ENCODE measurements around the gene XXYLT1. TPM values are rescaled to one million over a fixed set of nuclear protein-coding genes. Genes with fewer than 3 reads are reported as not detected.
A peak's percentile ranks its signal among the peaks of the same experiment; 100 is the strongest.

Gene XXYLT1
- total and polyA plus RNA-seq, 2 donors from 2014 or later = 5.7 to 10.7 TPM

GRCh38 chr3:195249858-195250464 lies 21.0 kb downstream of the XXYLT1 start:
- Histone ChIP-seq H3K4me3 (ENCODE audit: low read length in 3 of 3) (no peak overlapping the region), H3K36me3 (ENCODE audit: control insufficient read depth in 2 of 3, insufficient read depth in 3 of 3, low read length in 3 of 3) (no peaks in the 10 kb centered on the region), H3K9ac (ENCODE audit: low read length in 3 of 3) (no peak overlapping the region), H3K9me3 (ENCODE audit: control insufficient read depth in 2 of 3, insufficient read depth in 1 of 3, low read length in 3 of 3) (no peaks in the 10 kb centered on the region), H3K27ac (ENCODE audit: low read depth in 2 of 2, low read length in 2 of 2) (no peak overlapping the region), H3K4me1 (ENCODE audit: control insufficient read depth in 2 of 3, insufficient read depth in 2 of 3, low read depth in 1 of 3, low read length in 3 of 3) (no peaks in the 10 kb centered on the region), H3K27me3 (ENCODE audit: control insufficient read depth, insufficient read depth, low read length) (no peaks in the 10 kb centered on the region)
- TF ChIP-seq, protein P1, sequence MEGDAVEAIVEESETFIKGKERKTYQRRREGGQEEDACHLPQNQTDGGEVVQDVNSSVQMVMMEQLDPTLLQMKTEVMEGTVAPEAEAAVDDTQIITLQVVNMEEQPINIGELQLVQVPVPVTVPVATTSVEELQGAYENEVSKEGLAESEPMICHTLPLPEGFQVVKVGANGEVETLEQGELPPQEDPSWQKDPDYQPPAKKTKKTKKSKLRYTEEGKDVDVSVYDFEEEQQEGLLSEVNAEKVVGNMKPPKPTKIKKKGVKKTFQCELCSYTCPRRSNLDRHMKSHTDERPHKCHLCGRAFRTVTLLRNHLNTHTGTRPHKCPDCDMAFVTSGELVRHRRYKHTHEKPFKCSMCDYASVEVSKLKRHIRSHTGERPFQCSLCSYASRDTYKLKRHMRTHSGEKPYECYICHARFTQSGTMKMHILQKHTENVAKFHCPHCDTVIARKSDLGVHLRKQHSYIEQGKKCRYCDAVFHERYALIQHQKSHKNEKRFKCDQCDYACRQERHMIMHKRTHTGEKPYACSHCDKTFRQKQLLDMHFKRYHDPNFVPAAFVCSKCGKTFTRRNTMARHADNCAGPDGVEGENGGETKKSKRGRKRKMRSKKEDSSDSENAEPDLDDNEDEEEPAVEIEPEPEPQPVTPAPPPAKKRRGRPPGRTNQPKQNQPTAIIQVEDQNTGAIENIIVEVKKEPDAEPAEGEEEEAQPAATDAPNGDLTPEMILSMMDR (IDR thresholded peaks at IDR 0.05; ENCODE audit: borderline replicate concordance, extremely low read depth, insufficient read depth) = no peak
- intact Hi-C loops (cut with DNase I) = loop anchor here (10.0 kb wide), 1 partner anchor 125 kb away; no protein-coding TSS in a partner anchor
- DNase-seq (no peak), FAIRE-seq (no peak)

DNA sequence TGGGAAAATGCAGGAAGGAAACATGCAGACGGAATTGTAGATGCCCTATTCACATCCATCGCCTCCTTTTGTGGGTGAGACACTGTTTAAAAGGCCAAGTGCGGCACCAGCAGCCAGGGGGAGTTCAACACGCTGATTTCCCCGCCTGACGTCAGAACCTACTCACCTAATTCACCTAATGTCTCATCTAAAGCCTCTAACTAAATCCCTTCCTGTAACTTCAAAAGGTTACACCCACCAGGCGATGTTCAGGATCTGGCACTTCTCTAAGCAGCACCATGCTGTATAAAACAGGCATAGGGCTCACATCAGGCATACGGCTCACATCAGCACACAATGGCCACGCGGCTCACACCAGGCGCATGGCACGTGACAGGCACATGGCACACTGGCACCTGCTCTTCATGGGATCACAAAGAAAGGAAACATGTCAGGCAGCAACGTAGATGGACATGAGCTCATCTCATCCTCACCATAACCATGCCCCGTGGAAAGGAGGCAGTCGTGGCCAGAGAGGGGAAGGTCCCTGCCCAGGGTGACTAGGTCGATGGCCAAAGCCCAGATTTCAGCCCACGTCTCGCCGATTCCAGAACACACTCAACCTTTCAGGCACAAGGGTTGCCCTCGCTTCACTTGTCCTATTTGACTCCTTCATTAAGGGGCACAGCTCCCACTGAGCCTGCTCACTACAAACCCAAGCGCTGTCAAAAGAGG lies 21.7 kb downstream of the XXYLT1 start:
- intact Hi-C loops (cut with DNase I) = loop anchor here (10.0 kb wide), 1 partner anchor 124 kb away; no protein-coding TSS in a partner anchor
- TF ChIP-seq, protein P1 (IDR thresholded peaks at IDR 0.05; ENCODE audit: borderline replicate concordance, extremely low read depth, insufficient read depth) = no peak
- no peak overlapping the region for H3K4me3 ChIP-seq (ENCODE audit: low read length in 3 of 3)
- no peaks in the 10 kb centered on the region for H3K36me3 ChIP-seq (ENCODE audit: control insufficient read depth in 2 of 3, insufficient read depth in 3 of 3, low read length in 3 of 3)
- H3K27ac ChIP-seq (ENCODE audit: low read depth in 2 of 2, low read length in 2 of 2) = no peak overlapping the region
- FAIRE-seq (no peak), DNase-seq (peak in 1 of 5 donors; percentile 21)
- H3K9ac ChIP-seq (ENCODE audit: low read length in 3 of 3) = no peak overlapping the region
- H3K4me1 ChIP-seq (ENCODE audit: control insufficient read depth in 2 of 3, insufficient read depth in 2 of 3, low read depth in 1 of 3, low read length in 3 of 3) = no peaks in the 10 kb centered on the region
- H3K9me3 ChIP-seq (ENCODE audit: control insufficient read depth in 2 of 3, insufficient read depth in 1 of 3, low read length in 3 of 3) = no peaks in the 10 kb centered on the region
- H3K27me3 ChIP-seq (ENCODE audit: control insufficient read depth, insufficient read depth, low read length) = no peaks in the 10 kb centered on the region

DNA sequence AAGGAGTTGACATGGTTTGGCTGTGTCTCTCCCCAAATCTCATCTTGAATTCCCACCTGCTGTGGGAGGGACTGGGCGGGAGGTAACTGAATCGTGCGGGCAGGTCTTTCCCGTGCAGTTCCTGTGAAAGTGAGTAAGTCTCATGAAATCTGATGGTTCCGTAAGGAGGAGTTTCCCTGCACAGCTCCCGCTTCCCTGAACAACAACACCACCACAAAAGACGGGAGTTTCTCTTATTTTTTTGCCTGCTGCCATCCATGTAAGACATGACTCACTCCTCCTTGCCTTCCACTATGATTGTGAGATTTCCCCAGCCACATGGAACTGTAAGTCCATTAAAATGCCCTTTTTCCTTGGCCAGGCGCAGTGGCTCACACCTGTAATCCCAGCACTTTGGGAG lies 22.7 kb downstream of the XXYLT1 start:
- Histone ChIP-seq H3K9me3 (ENCODE audit: control insufficient read depth in 2 of 3, insufficient read depth in 1 of 3, low read length in 3 of 3) (no peaks in the 10 kb centered on the region), H3K27me3 (ENCODE audit: control insufficient read depth, insufficient read depth, low read length) (no peaks in the 10 kb centered on the region), H3K9ac (ENCODE audit: low read length in 3 of 3) (no peak overlapping the region), H3K4me1 (ENCODE audit: control insufficient read depth in 2 of 3, insufficient read depth in 2 of 3, low read depth in 1 of 3, low read length in 3 of 3) (no peaks in the 10 kb centered on the region), H3K4me3 (ENCODE audit: low read length in 3 of 3) (no peak overlapping the region), H3K36me3 (ENCODE audit: control insufficient read depth in 2 of 3, insufficient read depth in 3 of 3, low read length in 3 of 3) (no peaks in the 10 kb centered on the region), H3K27ac (ENCODE audit: low read depth in 2 of 2, low read length in 2 of 2) (no peak overlapping the region)
- DNase-seq (no peak), FAIRE-seq (no peak)
- intact Hi-C loops (cut with DNase I) = loop anchor here (10.0 kb wide), 1 partner anchor 123 kb away; no protein-coding TSS in a partner anchor
- TF ChIP-seq, protein P1 (IDR thresholded peaks at IDR 0.05; ENCODE audit: borderline replicate concordance, extremely low read depth, insufficient read depth) = no peak
